EL (cell line): ENCODE measurements around the gene CFAP46.
"Not testable (repeated sequence)": the region's sequence is repeated elsewhere in the genome, so short reads cannot be mapped to it uniquely, and the experiment has no call there.

Source experiments
- DNase-seq: peaks from one replicate; pipeline ENCODE4 v3.0.0-alpha.2; 2016

The CFAP46 gene

GRCh38 chr10:132962623-132963429 is 20.5 kb upstream of the CFAP46 start:
- peak; percentile 33 for DNase-seq

- DNase-seq: peak; percentile 79
Observed at GRCh38 chr10:132961787-132962622, 19.6 kb upstream of the CFAP46 start.

GRCh38 chr10:132961420-132961786 is 19.0 kb upstream of the CFAP46 start:
- DNase-seq: no peak

DNA sequence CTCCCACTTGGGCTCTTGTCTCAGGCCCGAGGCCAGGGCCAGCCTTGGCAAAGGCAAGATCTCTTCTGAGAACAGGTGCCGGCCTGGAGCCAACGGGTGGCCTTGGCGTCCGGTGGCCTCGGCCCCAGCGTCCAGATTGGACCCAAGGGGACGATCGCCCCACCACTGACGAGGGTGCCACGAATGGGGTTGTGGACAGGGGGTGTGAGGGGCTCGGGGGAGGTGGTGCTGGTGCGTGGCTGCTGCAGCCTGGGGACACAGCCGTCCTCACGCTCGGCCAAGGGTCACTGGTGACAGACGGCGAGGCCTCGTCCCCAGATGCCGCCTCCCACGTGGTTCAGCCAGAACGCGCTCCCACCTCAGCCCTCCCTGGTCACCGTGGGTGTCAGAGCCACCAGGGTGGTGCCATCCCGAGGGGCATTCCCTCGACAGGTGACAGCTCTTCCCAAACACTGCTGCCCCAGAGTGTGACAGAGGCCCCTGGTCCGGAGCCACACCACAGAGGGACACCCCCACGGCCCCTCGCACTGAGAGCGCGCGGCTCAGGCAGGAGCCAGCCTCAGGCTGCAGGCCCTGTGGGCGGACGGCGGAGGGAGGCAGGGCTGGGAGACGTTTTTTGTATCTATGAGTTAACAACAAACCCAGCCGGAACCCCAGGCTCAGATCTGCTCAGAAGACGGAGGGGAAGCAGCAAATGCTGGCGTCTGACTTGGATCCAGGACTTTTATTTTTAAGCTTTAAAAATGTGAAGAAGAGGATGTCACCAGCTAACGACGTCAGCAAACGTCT is 18.5 kb upstream of the CFAP46 start:
- no peak for DNase-seq

DNA sequence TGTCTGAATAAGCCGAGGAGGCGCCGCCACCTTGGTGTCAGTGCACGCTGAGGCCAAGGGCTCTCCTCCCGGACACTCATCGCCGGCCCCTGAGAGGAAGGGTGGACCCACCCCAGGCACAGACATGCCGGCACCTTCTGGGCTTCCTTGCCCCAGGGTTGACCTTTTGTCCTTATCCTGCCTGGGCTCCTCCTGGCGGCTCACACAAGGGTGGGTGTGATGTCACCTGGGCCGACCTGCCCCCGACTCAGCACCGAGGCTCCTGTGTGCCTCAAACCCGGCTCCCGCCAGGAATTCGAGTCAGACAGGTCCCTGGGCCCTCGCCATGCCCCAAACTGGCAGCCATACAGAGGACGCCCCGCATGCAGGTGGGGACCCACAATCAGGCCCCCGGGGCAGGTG is 17.7 kb upstream of the CFAP46 start:
- no peak for DNase-seq

GRCh38 chr10:132959559-132959961 is 17.2 kb upstream of the CFAP46 start:
- DNase-seq: no peak

GRCh38 chr10:132958883-132959558 is 16.7 kb upstream of the CFAP46 start:
- no peak for DNase-seq

GRCh38 chr10:132957981-132958882 is 15.9 kb upstream of the CFAP46 start:
- DNase-seq: no peak

GRCh38 chr10:132957131-132957530 is 14.8 kb upstream of the CFAP46 start:
- DNase-seq: no peak

DNA sequence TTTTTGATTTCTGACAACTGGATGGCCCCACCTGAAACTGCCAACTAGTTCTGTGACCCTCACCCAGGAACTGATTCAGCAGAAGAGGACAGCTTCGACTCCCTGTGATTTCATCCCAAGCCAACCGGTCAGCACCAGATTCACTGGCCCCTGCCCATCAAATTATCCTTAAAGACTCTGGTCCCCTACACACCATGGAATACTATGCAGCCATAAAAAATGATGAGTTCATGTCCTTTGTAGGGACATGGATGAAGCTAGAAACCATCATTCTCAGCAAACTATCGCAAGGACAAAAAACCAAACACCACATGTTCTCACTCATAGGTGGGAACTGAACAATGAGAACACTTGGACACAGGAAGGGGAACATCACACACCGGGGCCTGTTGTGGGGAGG is 13.9 kb upstream of the CFAP46 start:
- not testable (repeated sequence) for DNase-seq

GRCh38 chr10:132955479-132955878 is 13.1 kb upstream of the CFAP46 start:
- no peak for DNase-seq

DNA sequence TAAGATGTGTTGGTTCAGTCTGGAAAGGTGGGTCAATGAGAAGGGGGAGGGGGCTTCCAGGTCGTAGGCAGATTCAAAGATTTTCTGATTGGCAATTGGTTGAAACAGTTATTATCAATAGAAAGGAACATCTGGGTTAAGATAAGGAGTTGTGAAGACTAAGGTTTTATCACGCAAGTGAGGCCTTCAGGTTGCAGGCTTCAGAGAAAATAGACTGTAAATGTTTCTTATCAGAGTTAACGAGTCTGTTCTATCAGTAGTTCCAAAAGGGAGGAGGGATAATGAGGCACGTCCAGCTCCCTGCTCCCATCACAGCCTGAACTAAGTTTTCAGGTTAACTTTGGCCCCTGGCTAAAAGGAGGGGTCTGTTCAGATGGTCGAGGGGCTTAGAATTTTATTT is 11.1 kb upstream of the CFAP46 start:
- DNase-seq: no peak

DNA sequence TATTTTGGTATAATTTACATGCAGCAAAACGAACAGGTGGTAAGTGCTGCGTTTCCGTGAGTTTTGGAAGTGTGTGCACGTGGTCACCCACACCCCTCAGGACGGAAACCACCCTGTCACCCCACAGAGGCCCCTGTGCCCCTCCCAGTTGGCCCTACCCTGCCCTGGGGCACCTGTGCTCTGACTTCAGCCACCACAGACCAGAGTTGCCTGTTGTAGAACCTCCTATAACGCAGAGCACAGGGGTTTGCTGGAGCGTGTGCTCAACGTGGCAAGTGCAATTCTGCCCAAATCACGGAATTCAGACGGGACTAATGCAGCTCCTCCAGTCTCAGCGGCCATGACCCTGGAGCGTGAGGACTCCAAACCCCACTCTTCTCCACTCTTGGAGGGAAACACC is 9.6 kb upstream of the CFAP46 start:
- no peak for DNase-seq

DNA sequence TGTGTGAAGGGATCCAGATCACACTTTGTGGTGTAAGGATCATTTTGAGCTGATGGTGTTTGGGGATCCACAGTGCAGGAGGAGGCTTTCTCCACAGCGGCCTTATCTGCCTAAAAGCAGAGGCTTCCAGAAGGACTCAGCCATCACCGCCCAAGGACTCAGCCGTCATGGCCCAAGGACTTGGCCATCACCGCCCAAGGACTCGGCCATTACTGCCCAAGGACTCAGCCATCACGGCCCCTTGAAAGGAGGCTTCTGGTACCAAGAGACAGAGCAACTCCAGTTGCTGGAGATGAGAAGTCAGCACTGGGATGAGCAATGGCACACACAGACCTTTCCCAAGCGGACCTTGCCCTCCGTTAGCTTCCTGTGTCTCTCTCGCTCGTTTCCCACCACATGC is 6.0 kb upstream of the CFAP46 start:
- DNase-seq: no peak

DNA sequence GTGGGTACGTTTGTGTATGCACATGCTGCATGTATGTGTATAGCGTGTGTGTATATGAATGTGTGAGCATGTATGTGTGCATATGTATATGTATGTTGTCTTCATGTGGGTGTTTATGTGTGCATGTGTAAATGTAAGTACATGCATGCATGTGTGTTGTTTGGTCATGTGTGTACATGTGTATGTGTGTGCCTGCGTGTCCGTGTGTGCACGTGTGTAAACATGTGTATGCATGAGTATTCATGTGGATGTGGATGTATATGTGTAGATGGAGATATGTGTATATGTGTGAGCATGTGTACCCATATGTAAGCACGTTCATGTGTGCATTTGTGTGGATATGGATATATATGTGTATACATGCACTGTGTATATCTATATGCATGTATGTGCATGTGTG is 5.5 kb upstream of the CFAP46 start:
- DNase-seq: no peak

GRCh38 chr10:132946806-132947546 is 4.6 kb upstream of the CFAP46 start:
- DNase-seq: no peak

DNA sequence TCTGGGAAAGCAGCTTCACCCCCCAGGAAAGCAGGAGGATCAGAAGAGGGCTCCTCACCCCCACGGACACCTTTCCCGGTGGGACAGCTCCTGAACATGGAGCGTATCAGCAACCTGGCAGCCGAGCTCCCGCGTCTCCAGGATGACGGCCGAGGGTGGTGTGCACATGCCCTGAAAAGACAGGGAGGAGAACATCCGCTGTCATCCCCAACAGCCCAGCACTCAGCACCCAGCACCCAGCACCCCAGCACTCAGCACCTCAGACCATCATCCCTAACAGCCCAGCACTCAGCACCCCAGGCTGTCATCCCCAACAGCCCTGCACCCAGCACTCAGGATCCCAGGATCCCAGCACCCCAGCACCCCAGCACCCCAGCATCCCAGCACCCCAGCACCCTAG is 3.9 kb upstream of the CFAP46 start:
- DNase-seq: no peak

GRCh38 chr10:132945894-132946255 is 3.5 kb upstream of the CFAP46 start:
- DNase-seq: no peak

GRCh38 chr10:132945125-132945893 is 2.9 kb upstream of the CFAP46 start:
- no peak for DNase-seq

DNA sequence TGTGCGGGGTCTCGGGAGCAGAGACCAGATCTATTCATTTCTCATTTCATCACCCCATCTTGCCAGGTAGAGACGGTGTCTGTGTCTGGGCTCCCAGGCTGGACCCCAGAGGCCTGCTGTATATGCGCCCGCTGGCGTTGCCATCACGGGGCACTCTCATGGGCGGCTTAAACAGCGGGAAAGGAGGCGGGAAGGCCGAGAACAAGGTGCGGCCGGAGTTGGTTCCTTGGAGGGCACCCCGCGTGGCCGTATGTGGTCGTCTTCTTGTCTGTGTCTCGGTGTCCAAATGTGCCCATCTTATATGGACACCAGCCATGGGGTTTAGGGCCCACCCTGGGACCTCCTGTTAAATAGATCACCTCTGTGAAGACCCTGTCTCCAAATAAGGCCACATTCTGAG is 2.1 kb upstream of the CFAP46 start:
- no peak for DNase-seq
